GM21367 (cell line): ENCODE data around the gene SPACA9.

ENCODE experiments used
- ATAC-seq: cut with Tn5 transposase; IDR thresholded peaks from one replicate; pipeline ENCODE4 v1.9.1; 2021; ENCODE audit not compliant: unreplicated experiment

SPACA9 gene

GRCh38 chr9:132862533-132862932, 16.2 kb upstream of the SPACA9 start:
- ATAC-seq = no peak

DNA sequence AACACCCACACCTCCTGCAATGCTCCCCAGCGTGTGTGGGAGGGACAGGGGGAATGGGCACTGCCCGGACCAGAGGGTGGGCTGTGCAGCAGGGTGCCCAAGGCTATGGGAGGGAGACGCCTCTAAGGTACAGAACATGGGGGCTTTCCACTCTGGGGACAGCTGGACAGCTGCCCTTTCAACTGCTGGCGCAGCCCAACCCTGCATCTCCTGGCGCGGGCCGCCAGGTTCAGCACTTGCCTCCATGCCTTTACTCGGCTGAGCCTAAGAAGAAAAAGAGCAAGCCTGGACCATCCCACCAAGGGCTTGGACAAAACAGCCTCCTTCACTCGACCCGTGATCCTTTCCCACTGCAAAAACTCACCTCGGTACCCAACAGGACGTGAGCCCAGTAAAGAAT, 15.6 kb upstream of the SPACA9 start:
- ATAC-seq = no peak

- ATAC-seq = no peak
Observed at GRCh38 chr9:132864277-132864676, 14.4 kb upstream of the SPACA9 start.

- no peak for ATAC-seq
Observed at GRCh38 chr9:132864691-132865090, 14.0 kb upstream of the SPACA9 start.

GRCh38 chr9:132866898-132867297, 11.8 kb upstream of the SPACA9 start:
- ATAC-seq = no peak

- ATAC-seq = no peak
Observed at GRCh38 chr9:132869266-132869665, 9.4 kb upstream of the SPACA9 start.

DNA sequence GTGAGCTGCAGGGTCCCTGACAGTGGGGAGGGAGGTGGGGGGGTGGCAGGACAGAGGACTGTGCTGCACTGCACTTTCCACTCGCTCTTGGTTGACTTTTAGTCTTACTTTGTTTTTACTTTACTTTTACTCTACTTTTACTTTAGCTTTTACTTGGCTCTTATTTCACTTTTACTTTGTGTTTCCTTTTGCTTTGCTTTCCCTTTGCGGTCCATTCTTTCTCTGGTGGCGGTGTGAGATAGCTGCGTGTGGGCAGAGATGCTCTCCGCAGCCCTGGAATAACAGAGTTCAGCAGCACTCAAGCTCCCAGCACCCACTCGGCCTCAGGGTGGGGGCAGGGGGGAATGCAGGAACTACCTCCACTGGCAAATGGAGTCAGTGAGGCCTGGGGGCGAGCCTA, 5.3 kb upstream of the SPACA9 start:
- no peak for ATAC-seq

GRCh38 chr9:132875159-132875558, 3.5 kb upstream of the SPACA9 start:
- no peak for ATAC-seq

DNA sequence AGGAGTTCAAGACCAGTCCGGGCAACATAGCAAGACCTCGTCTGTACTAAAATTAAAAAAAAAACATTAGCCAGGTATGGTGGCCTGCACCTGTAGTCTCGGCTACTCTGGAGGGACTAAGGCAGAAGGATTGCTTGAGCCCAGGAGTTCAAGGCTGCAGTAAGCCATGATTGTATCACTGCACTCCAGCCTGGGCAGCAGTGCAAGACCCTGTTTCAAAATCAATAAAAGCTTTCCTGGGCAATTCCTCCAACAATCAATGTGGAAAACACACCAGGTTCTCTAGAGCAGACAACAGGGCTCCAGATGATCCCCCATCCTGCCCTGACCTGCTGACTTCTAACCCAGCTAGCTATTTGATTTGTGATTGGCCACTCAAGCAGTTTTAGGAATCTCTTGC, 1.8 kb upstream of the SPACA9 start:
- no peak for ATAC-seq

- ATAC-seq = no peak
Observed at GRCh38 chr9:132877458-132877823, 1.3 kb upstream of the SPACA9 start.

GRCh38 chr9:132877824-132878694, 639 bp upstream of the SPACA9 start, which contains the start of gene AK8:
AK8 (minus strand) TSS chr9:132878284; CDS start chr9:132878255, 29 bp downstream.
- ATAC-seq = peak; percentile 64

- no peak for ATAC-seq
Observed at GRCh38 chr9:132879457-132880323, 992 bp downstream of the SPACA9 start.

DNA sequence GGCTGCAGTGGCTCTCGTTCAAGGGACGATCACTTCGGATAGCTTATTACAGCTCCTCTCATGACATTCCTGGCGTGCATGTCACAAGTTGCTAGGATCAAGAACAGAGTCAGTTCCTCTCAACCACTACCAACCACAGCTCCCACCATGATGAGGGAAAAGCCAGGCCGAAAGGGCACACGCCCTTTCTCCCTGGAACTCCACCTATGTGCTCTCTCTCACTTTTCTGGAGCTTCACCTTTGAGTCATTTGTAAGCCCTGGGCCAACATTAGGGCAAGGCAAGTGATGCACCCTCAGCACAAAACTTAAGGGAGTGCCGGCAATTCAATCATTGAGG, 1.6 kb downstream of the SPACA9 start:
- ATAC-seq = no peak

DNA sequence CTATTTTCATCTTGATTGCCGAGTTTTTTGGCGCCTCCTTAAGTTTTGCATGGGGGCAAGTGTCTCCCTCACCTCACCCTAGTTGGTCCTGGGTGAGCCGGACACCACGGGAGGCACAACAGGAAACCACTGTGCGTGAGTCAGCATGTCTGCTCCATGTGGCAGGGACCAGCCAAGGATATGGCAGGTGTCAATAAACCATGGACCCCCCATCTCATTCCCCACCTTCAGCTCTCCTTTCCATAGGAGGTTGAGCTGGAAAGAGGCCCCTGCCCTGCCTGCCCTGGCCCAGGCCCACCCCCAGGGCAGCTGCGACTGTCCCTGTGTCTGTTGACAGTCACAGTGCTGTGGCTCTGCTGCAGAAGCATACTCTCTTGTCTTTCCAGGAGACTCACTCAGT, 3.1 kb downstream of the SPACA9 start:
- no peak for ATAC-seq

DNA sequence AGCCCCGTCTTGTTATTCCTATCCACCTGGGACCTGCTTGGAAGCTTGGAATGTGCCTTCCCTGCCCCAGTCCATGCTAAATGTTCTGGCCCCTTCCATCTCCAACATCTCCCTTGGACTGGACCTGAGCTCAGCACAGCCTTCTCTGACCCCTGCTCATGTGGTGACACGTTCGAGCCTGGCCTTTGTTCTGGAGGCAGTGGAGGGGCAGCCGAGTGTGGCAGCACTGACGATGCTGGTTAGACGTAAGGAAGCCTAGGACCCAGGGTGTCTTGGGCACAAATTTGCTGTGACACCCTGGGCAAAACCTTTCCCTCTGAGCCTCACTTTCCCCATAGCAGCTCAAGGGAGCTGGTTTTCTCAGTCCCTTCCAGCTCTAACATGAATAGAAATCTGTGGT, 3.9 kb downstream of the SPACA9 start:
- no peak for ATAC-seq

GRCh38 chr9:132883349-132884294, 4.9 kb downstream of the SPACA9 start:
- ATAC-seq = no peak

DNA sequence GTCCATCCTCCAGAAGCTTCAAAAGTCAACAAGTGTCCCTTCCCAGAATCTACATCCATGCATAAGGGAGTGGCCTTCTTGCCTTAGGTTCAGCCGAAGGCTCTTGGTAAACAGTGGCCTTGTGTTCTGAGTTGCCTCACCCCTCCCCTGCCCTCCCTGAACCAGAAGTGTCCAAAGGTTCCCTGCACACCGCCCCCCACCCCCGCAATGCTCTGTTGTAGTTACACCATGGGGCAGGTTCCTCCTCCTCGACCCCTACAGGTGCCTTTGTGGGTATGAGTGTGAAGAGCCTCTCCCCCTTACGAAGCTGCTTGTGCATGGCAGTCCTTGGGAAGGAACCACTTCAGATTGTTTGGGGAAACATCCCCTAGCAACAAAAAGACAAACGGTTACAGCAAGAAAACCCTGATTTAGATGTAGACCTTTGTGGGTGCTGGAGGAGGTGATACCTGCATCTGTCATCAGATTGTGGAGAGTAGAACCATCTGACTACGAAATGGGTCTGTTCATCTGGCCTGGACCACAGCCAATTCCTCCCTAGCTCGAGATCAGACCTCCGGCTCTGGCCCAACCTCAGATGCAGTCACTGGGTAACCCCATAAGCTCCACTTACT, 7.1 kb downstream of the SPACA9 start:
- no peak for ATAC-seq

- ATAC-seq = no peak
Observed at GRCh38 chr9:132886334-132886725, 7.6 kb downstream of the SPACA9 start.

GRCh38 chr9:132887181-132888120, 8.8 kb downstream of the SPACA9 start:
- ATAC-seq = no peak

GRCh38 chr9:132888151-132888550, 9.5 kb downstream of the SPACA9 start:
- no peak for ATAC-seq
